ENCODE data around the gene ADGRB3.
"Not testable (repeated sequence)": the region's sequence is repeated elsewhere in the genome, so short reads cannot be mapped to it uniquely, and the experiment has no call there.

Gene ADGRB3

GRCh38 chr6:68741501-68742386, 106.7 kb downstream of the ADGRB3 start:
- H3K4me3 ChIP-seq (ENCODE audit: low read length) = no peak overlapping the region
- DNase-seq (ENCODE audit: low read depth) = no peak
- no peak for TF ChIP-seq CTCF (IDR thresholded peaks at IDR 0.05; ENCODE audit: insufficient read depth, low read depth, low read length, missing control alignments)

- no peak overlapping the region for H3K4me3 ChIP-seq (ENCODE audit: low read length)
- no peak for DNase-seq (ENCODE audit: low read depth)
- no peak for TF ChIP-seq CTCF (IDR thresholded peaks at IDR 0.05; ENCODE audit: insufficient read depth, low read depth, low read length, missing control alignments)
Measured at GRCh38 chr6:68743099-68743498, 108.0 kb downstream of the ADGRB3 start.

GRCh38 chr6:68744376-68744775, 109.3 kb downstream of the ADGRB3 start:
- not testable (repeated sequence) for H3K4me3 ChIP-seq (ENCODE audit: low read length); DNase-seq (ENCODE audit: low read depth)

GRCh38 chr6:68746376-68746775, 111.3 kb downstream of the ADGRB3 start:
- DNase-seq (ENCODE audit: low read depth) = no peak
- no peak overlapping the region for H3K4me3 ChIP-seq (ENCODE audit: low read length)
- no peak for TF ChIP-seq CTCF (IDR thresholded peaks at IDR 0.05; ENCODE audit: insufficient read depth, low read depth, low read length, missing control alignments)

GRCh38 chr6:68747110-68747790, 112.2 kb downstream of the ADGRB3 start:
- H3K4me3 ChIP-seq (ENCODE audit: low read length) = no peak overlapping the region
- no peak for DNase-seq (ENCODE audit: low read depth)
- TF ChIP-seq CTCF (IDR thresholded peaks at IDR 0.05; ENCODE audit: insufficient read depth, low read depth, low read length, missing control alignments) = no peak

GRCh38 chr6:68747832-68748231, 112.8 kb downstream of the ADGRB3 start:
- DNase-seq (ENCODE audit: low read depth) = not testable (repeated sequence)

GRCh38 chr6:68754681-68755213, 119.7 kb downstream of the ADGRB3 start:
- no peak for TF ChIP-seq CTCF (IDR thresholded peaks at IDR 0.05; ENCODE audit: insufficient read depth, low read depth, low read length, missing control alignments)
- no peak for DNase-seq (ENCODE audit: low read depth)

More at GRCh38 chr6:68747832-68748231, 112.8 kb downstream of the ADGRB3 start:
- not testable (repeated sequence) for H3K4me3 ChIP-seq (ENCODE audit: low read length)

More at GRCh38 chr6:68754681-68755213, 119.7 kb downstream of the ADGRB3 start:
- H3K4me3 ChIP-seq (ENCODE audit: low read length) = no peak overlapping the region

All from epithelial cell of esophagus (primary cell).